ENCODE measurements around the gene ARRB2. TPM values are rescaled to one million over a fixed set of nuclear protein-coding genes. Genes with fewer than 3 reads are reported as not detected.
A peak's percentile ranks its signal among the peaks of the same experiment; 100 is the strongest.
"Not testable (repeated sequence)": the region's sequence is repeated elsewhere in the genome, so short reads cannot be mapped to it uniquely, and the experiment has no call there.

The ARRB2 gene
- total RNA-seq, 2 donors from 2014 or later = 45.3 to 51.8 TPM

DNA sequence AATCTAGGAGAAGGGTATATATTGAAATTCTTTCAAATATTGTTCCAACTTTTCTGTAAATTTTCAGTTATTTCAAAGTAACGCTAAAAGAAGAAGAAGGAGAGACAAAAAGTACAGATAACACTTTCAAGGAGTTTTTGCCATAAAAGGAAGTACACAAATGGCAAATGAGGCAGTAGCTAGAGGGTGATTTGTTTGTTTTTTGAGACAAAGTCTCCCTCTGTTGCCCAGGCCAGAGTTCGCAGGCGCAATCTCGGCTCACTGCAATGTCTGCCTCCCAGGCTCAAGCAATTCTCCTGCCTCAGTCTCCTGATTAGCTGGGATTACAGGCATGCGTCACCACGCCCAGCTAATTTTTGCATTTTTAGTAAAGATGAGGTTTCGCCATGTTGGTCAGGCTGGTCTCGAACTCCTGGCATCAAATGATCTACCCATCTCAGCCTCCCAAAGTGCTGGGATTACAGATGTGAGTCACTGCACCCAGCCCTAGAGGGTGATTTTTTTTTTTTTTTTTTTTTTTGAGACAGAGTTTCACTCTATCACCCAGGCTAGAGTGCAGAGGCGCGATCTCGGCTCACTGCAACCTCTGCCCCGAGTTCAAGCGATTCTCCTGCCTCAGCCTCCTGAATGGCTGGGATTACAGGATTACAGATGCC, 10.9 kb upstream of the ARRB2 start:
- H3K27ac Mint-ChIP-seq = not testable (repeated sequence)

DNA sequence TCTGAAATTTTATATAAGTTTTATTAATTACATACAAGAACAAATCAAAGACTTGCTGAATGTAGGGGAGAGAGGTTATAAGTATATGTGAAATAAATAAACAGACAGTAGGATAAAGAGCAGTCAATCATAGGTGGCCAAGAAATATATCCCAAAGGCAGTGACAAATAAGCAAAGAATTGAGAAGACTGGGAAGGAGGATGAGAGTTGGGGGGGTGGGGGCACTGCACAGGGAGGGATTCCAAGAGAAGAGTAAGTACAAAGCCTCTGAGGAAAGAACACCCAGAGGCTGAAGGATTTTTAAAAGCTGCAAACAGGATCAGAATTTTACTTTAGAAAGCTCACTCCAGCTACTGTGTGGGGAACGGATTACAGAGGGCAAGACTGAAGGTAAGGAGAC, 9.3 kb upstream of the ARRB2 start:
- Histone ChIP-seq H3K9me3 (ENCODE audit: control insufficient read depth, low read length) (no peaks in the 10 kb centered on the region), H3K27me3 (ENCODE audit: control insufficient read depth, insufficient read depth, low read length, poor library complexity, severe bottlenecking) (no peaks in the 10 kb centered on the region), H3K36me3 (ENCODE audit: control insufficient read depth, insufficient read depth, low read length) (peaks cover 22% of the 10 kb centered on the region), H3K27ac (ENCODE audit: low read depth, low read length) (no peak overlapping the region), H3K4me3 (ENCODE audit: low read length) (peak overlapping the region; percentile 40), H3K9ac (ENCODE audit: extremely low read depth, low read length, poor library complexity, severe bottlenecking) (no peak overlapping the region), H3K4me1 (ENCODE audit: control insufficient read depth, insufficient read depth, low read length) (no peaks in the 10 kb centered on the region)
- no peak overlapping the region for H3K4me3 Mint-ChIP-seq
- H3K9me3 Mint-ChIP-seq = no peaks in the 10 kb centered on the region
- DNase-seq = no peak
- H3K4me1 Mint-ChIP-seq = peaks cover 20% of the 10 kb centered on the region
- H3K27ac Mint-ChIP-seq = no peak overlapping the region
- WGBS, 2 experiments (ENCODE audit: insufficient coverage in 1 of 2, insufficient read length in 1 of 2) = 100% methylated on average over 1 of the region's 1 CpG
- no peaks in the 10 kb centered on the region for H3K27me3 Mint-ChIP-seq (ENCODE audit: insufficient read depth)
- peaks cover 23% of the 10 kb centered on the region for H3K36me3 Mint-ChIP-seq (ENCODE audit: low read depth)
- TF ChIP-seq CTCF (conservative IDR thresholded peaks at IDR 0.05) = no peak

More for the DNA sequence above, 10.9 kb upstream of the ARRB2 start:
- H3K27ac ChIP-seq (ENCODE audit: low read depth, low read length); H3K4me3 Mint-ChIP-seq; H3K9ac ChIP-seq (ENCODE audit: extremely low read depth, low read length, poor library complexity, severe bottlenecking); H3K9me3 Mint-ChIP-seq; H3K4me1 ChIP-seq (ENCODE audit: control insufficient read depth, insufficient read depth, low read length); DNase-seq; H3K27me3 Mint-ChIP-seq (ENCODE audit: insufficient read depth); H3K27me3 ChIP-seq (ENCODE audit: control insufficient read depth, insufficient read depth, low read length, poor library complexity, severe bottlenecking); H3K4me3 ChIP-seq (ENCODE audit: low read length); H3K9me3 ChIP-seq (ENCODE audit: control insufficient read depth, low read length): not testable (repeated sequence)
- Mint-ChIP-seq H3K36me3 (ENCODE audit: low read depth) (peaks cover 27% of the 10 kb centered on the region), H3K4me1 (peaks cover 18% of the 10 kb centered on the region)
- peaks cover 26% of the 10 kb centered on the region for H3K36me3 ChIP-seq (ENCODE audit: control insufficient read depth, insufficient read depth, low read length)
- 76 to 87% methylated on average over 10 to 13 of the region's 13 CpGs for WGBS, 2 experiments (ENCODE audit: insufficient coverage in 1 of 2, insufficient read length in 1 of 2)
- TF ChIP-seq CTCF (conservative IDR thresholded peaks at IDR 0.05) = peak; percentile 16

DNA sequence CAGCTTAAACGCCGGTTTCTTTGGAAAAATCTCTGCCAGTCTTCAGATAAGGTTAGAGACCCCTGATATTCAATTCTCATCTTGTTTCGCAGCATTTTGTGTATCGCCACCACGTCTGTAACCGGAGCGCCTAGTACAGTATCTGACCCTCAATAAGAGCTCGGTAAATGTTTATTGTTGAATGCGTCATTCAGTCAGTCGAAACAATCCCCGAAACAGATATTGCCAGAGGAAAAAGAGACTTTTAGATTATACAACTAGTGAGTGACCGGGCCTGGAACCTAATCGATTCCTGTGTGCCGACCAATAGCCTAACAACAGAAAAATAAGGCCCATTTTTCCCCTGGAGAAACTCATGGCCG, 7.1 kb upstream of the ARRB2 start:
- H3K4me3 Mint-ChIP-seq = peak overlapping the region; percentile 85
- H3K36me3 Mint-ChIP-seq (ENCODE audit: low read depth) = peaks cover 4% of the 10 kb centered on the region
- peak overlapping the region; percentile 92 for H3K9ac ChIP-seq (ENCODE audit: extremely low read depth, low read length, poor library complexity, severe bottlenecking)
- WGBS, 2 experiments (ENCODE audit: insufficient coverage in 1 of 2, insufficient read length in 1 of 2) = 4% methylated on average over 10 to 15 of the region's 15 CpGs
- H3K27ac Mint-ChIP-seq = peak overlapping the region; percentile 92
- peaks cover 24% of the 10 kb centered on the region for H3K4me1 Mint-ChIP-seq
- DNase-seq = no peak
- H3K9me3 Mint-ChIP-seq = peaks cover 1% of the 10 kb centered on the region
- peak overlapping the region; percentile 100 for H3K4me3 ChIP-seq (ENCODE audit: low read length)
- H3K36me3 ChIP-seq (ENCODE audit: control insufficient read depth, insufficient read depth, low read length) = no peaks in the 10 kb centered on the region
- H3K27ac ChIP-seq (ENCODE audit: low read depth, low read length) = no peak overlapping the region
- no peaks in the 10 kb centered on the region for H3K4me1 ChIP-seq (ENCODE audit: control insufficient read depth, insufficient read depth, low read length)
- H3K27me3 Mint-ChIP-seq (ENCODE audit: insufficient read depth) = no peaks in the 10 kb centered on the region
- no peaks in the 10 kb centered on the region for H3K9me3 ChIP-seq (ENCODE audit: control insufficient read depth, low read length)
- H3K27me3 ChIP-seq (ENCODE audit: control insufficient read depth, insufficient read depth, low read length, poor library complexity, severe bottlenecking) = no peaks in the 10 kb centered on the region
- TF ChIP-seq CTCF (conservative IDR thresholded peaks at IDR 0.05) = no peak

- H3K27ac Mint-ChIP-seq = peak overlapping the region; percentile 97
- H3K27ac ChIP-seq (ENCODE audit: low read depth, low read length); H3K36me3 ChIP-seq (ENCODE audit: control insufficient read depth, insufficient read depth, low read length); H3K27me3 Mint-ChIP-seq (ENCODE audit: insufficient read depth); H3K27me3 ChIP-seq (ENCODE audit: control insufficient read depth, insufficient read depth, low read length, poor library complexity, severe bottlenecking); H3K9me3 ChIP-seq (ENCODE audit: control insufficient read depth, low read length); H3K9me3 Mint-ChIP-seq; DNase-seq; H3K4me1 ChIP-seq (ENCODE audit: control insufficient read depth, insufficient read depth, low read length); H3K36me3 Mint-ChIP-seq (ENCODE audit: low read depth): not testable (repeated sequence)
- H3K9ac ChIP-seq (ENCODE audit: extremely low read depth, low read length, poor library complexity, severe bottlenecking) = peak overlapping the region; percentile 92
- H3K4me3 Mint-ChIP-seq = peak overlapping the region; percentile 85
- H3K4me1 Mint-ChIP-seq = peaks cover 25% of the 10 kb centered on the region
- H3K4me3 ChIP-seq (ENCODE audit: low read length) = peak overlapping the region; percentile 100
- 82 to 87% methylated on average over 5 to 14 of the region's 14 CpGs for WGBS, 2 experiments (ENCODE audit: insufficient coverage in 1 of 2, insufficient read length in 1 of 2)
Observed at GRCh38 chr17:4704574-4704907, 5.9 kb upstream of the ARRB2 start.
